Measurements from ENCODE around the gene NBDY.

- TF ChIP-seq EP300 (IDR thresholded peaks at IDR 0.05) (no peak), CTCF (IDR thresholded peaks at IDR 0.05) (peak in 1 of 2 donors; percentile 50), POLR2A (IDR thresholded peaks at IDR 0.05) (no peak)
Measured at GRCh38 chrX:56763556-56764152, 34.6 kb downstream of the NBDY start.
